T-helper 1 cell (primary cell): Measurements from ENCODE around the gene ZC3H18.
"Not testable (repeated sequence)": the region's sequence is repeated elsewhere in the genome, so short reads cannot be mapped to it uniquely, and the experiment has no call there.

Source experiments
- DNase-seq, 5 donors: peaks; one replicate each; pipeline ENCODE4 v3.0.0-alpha.2; 2012 to 2020

Gene ZC3H18

GRCh38 chr16:88656291-88656980 is 86.2 kb downstream of the ZC3H18 start:
- DNase-seq: no peak

GRCh38 chr16:88657371-88657770 is 87.2 kb downstream of the ZC3H18 start:
- no peak for DNase-seq

GRCh38 chr16:88658714-88659113 is 88.5 kb downstream of the ZC3H18 start:
- DNase-seq: no peak

DNA sequence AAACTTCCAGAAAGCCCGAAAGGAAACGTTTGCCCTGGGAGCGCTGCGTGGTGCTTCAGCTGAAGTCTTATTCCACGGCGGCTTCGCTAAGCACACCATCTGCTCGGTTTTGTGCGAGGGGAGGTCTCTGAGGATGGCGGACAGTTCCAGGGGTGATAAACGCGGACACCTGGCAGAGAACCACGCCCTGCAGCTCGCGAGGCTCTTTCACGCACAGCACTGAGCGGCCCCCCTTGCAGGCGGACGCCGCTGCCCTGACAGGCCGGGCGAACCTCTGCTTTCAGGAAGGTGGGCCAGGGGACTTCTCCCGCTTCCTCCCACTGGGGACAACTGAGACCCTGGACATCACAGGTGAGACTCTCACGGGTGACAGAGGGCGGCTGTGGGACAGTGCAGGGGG is 89.0 kb downstream of the ZC3H18 start:
- DNase-seq: no peak

DNA sequence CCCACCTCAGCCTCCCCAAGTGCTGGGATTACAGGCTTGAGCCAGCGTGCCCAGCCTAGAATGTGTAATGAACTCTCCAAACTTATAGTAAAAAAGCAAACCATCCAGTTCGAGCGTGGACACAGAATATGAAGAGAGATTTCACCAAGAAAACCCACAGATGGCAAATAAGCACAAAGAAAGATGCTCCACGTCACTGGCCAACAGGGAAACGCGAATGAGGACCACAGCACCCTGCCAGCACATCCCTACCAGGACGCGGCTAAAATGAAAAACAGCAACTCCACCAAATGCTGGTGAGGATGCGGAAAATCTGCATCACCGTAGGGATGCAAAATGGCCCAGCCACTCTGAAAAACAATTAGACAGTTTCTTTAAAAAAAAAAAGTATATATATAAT is 91.3 kb downstream of the ZC3H18 start:
- no peak for DNase-seq

- DNase-seq: peak in 1 of 5 donors; percentile 12
These were observed 92.1 kb downstream of the ZC3H18 start for GRCh38 chr16:88662222-88662842.

DNA sequence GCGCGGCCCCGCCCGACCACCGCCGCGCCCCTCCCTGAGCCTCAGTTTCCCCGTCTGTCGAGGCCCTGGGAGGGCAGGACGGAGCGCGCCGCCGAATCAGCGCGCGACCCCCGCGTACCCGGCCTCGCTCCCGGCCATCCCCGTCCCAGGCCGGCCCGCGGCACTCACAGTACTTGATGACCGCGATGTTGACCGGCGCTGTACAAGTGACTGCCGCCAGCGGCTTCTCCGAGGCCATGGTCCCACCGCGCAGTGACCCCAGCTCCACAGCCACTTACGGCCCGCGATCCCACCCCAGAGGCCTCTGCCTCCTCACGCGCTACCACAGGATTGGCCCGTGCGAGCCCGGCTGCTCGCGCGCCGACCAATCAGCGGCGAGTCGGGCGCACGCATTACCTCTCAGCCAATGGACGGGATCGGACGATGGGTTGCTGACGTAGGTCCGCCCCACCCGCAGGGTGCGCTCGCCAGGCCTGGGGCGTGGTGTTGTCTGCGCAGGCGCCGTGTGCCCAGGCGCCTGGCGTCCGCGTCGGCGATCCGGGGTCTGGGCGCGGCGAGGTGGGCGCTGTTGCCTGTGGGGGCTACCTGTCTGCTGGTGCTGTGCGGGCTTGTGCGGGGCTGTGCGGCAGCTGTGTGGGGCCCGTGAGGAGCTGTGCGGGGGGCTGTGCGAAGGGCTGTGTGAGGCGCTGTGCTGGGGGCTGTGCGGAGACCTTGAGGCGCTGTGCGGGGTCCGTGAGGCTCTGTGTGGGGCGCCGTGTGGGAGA is 92.8 kb downstream of the ZC3H18 start, which contains the start of gene MVD:
Gene MVD, minus strand, starts transcription at position 249 of the 764 bp plus-strand sequence. Its CDS starts 11 bp downstream, at position 238.
- peak; percentile 93 to 98 (median 94) for DNase-seq

DNA sequence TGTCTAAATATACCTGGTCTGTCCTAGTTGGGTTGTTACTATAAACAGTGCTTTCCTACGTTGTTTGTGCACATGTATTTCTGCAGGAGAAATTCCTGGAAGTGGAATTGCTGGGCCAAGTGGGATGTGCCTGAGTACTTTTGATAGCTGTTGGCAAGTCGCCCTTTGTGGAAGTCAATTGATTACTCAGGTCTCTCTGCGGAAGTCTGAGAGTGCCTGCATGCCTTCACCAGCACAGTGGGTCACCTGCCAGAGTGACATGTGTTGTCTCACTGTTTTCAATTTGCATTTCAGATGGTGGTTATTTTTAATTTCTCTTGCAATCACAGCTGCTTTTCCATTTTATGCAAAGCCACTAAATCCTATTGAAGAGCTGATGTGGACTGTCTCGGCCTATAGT is 94.9 kb downstream of the ZC3H18 start:
- DNase-seq: no peak

GRCh38 chr16:88665570-88665969 is 95.4 kb downstream of the ZC3H18 start:
- no peak for DNase-seq

DNA sequence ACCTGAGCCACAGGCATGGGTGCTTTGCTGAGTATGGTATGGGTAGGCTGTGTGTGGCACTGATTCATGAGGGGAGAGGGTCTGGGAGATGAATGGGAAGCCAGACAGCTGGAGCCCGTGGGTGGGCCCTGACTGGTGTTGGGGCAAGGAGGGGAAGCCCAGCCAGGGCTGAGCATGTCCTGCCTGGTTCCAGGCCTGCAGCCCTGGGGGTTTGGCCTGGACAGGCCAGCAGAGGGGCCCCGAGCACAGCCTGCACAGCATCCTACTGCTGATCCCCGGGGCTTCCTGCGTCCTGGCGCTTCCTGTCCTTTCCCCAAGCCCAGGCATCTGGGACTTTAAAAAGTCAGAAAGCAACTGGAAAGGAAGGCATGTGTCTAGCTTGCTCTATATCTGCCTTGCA is 97.3 kb downstream of the ZC3H18 start:
- no peak for DNase-seq

GRCh38 chr16:88669493-88669892 is 99.3 kb downstream of the ZC3H18 start:
- DNase-seq: not testable (repeated sequence)

DNA sequence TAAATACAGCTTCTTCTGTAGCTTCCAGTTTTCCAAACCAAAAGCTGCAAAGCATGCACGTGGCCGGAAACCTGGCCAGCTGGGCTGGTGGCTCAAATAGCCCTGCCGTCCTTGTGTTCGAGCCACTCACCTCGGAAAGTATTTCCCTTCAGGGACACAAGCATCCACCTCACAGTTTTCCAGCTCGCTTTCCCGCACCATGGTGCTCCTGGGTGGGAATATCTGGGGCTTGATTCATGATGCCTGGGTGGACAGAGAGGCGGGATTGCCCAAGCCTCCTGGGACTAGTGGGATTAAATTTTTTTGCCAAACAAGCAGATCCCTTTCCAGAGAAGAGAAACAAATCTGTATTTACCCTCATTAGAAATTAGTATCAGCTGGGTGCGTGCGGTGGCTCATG is 99.8 kb downstream of the ZC3H18 start:
- DNase-seq: no peak

- no peak for DNase-seq
These were observed 101.6 kb downstream of the ZC3H18 start for GRCh38 chr16:88671806-88672205.

- DNase-seq: no peak
These were observed 102.6 kb downstream of the ZC3H18 start for GRCh38 chr16:88672776-88673175.

DNA sequence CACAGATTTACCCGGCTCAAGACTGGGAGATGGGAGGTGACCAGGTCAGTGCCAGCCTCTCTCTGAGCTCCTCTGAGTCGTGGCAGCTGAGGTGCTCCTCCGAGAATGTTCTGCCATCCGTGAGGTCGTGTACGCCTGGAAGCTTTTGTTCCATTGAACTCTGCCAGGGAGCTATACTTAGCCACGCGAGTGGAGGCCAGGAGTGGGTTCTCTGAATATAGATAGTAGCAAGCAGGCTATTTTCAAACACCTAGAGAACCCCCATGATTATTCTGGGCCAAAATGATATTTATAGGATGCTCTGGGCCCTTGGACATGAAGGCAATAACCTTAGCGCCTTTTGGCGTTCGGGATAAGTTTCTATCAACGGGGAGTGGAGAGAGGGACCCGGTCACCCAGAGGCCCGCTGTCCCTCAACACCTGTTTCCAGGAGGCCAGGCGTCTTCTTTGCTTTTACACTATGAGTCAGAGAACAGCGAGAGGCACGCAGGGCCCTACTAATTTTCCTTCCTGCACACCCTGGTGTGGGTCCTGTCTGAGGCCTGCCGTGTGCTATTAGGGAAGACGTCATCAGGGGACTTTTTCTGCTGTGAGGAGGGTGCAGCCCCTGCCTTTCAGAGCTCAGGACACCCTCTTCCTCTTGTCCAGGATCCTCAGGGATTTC is 103.6 kb downstream of the ZC3H18 start:
- no peak for DNase-seq

DNA sequence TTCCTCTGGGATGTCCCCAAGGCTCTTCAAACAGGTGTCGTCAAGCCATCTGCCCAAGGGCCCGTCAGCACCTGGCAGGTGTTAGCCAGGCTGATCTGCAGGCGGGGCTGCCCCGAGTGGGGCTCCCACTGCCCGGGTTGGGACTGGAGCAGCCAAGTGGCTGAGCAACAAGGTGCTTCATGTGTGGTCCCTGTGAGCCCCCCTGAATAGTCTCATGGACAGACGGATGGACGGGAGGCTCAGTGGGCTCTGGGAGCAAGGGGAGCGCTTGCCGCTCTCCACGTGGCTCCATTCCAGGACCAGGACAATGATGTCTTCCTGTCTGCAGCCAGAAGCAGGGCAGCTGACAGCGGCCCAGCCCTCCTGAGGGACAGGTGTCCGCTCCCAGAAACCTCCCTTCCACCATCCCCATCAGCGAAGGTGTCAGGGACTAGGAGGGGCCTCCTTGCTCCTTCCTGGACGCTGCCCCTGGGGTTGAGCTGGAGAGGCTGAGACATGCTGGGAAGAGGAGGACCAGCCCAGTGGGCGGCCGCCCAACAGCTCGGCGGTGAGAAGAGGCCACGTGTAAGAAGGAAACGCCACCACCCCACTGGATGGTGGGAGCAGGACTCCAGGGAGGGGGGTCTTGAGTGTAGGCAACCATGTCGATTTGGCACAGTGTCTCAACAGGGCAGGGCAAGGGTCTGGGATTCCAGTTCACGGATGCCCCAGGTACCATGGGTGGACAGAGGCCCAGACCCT is 106.5 kb downstream of the ZC3H18 start:
- DNase-seq: no peak

DNA sequence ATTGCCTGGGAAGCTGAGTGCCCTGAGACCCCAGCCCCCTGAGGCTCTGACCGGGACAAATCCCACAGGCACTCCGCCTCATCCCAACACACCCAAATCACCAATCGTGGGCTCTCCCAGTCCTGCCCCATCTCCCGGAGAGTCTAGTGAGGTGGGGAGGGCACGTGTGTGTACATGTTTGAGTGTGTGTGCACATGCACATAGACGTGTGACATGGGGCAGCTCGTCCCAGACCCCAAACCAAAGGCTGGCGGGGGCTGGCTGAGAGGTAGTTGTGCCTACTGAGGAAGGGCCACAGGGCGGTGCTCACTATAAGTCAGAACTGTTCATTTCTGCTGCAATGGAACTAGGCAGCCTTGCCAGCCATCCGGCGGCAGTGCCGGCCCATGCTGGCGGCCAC is 107.5 kb downstream of the ZC3H18 start:
- DNase-seq: no peak

GRCh38 chr16:88678224-88678979 is 108.2 kb downstream of the ZC3H18 start:
- DNase-seq: no peak

DNA sequence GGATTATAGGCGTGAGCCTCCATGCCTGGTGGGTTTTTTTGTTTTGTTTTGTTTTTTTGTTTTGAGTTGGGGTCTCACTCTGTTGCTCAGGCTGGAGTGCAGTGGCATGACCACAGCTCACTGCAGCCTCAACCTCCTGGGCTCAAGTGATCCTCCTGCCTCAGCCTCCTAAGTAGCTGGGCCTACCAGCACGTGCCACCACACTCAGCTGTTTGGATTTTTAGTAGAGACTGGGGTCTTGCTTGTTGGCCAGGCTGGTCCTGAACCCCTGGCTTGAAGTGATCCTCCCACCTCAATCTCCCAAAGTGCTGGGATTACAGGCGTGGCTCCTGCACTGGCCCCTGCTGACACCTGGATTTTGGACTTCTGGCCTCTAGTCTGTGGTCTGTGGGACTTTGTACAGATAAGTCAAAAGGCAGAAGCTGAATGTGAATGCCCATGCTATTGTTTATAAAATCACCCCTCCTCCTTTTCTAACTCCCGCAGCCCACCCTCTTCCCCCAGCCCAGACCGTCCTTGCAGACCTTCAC is 110.4 kb downstream of the ZC3H18 start:
- DNase-seq: no peak

DNA sequence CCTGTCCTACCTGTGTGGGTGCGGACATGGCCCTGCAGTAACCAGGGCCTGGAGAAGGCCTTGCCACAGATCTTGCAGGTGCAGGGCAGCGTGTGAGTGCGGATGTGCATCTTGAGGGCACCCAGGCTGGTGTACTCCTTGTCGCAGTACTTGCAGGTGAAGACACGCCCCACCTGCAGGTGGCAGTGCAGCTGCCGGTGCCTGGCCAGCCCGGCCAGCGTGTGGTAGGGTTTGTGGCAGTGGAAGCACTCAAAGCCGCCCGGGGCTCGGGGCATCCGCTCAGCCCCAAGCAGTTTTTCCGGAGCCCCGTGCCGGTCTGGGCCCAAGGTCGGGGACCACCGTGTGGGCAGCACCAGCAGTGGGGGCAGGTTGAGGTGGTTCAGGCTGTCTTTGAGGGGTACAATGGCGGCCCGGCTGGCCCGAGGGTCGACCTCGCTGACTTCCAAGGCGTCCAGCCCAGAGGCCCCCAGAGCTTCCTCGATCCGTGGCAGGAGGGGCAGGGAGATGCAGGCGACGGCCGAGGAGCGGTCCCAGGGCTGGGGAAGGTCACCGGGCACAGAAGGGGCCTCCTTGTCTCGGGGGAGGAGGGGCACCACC is 111.0 kb downstream of the ZC3H18 start:
- peak in 2 of 5 donors; percentile 52 to 67 for DNase-seq
